ENCODE results near the gene SHKBP1. TPM values are rescaled to one million over a fixed set of nuclear protein-coding genes. Genes with fewer than 3 reads are reported as not detected.

SHKBP1 gene
- total and polyA plus RNA-seq, 10 of the 15 experiments (the other 5 are each of a cell fraction or from before 2014, with no cell fraction given), result 2.3 to 123 (median 67.0) TPM

GRCh38 chr19:40570313-40571004, 6.2 kb upstream of the SHKBP1 start (continued):
- peak; percentile 69 for TF ChIP-seq NRF1 (conservative IDR thresholded peaks at IDR 0.05; ENCODE audit: low read depth, low read length)
- TF ChIP-seq EZH2 (IDR thresholded peaks at IDR 0.05; ENCODE audit: borderline replicate concordance, control insufficient read depth, low read depth, low read length), result no peak
- TF ChIP-seq IKZF1 (conservative IDR thresholded peaks at IDR 0.05), result peak; percentile 64
- TF ChIP-seq PAX5 (IDR thresholded peaks at IDR 0.05; ENCODE audit: borderline replicate concordance, low read depth, low read length), result no peak; the same call in 1 of the 2 replicates
- TF ChIP-seq BACH1 (IDR thresholded peaks at IDR 0.05; ENCODE audit: borderline replicate concordance), result peak; percentile 66; the same call in 1 of the 2 replicates
- TF ChIP-seq MEF2B (IDR thresholded peaks at IDR 0.05; ENCODE audit: partially characterized antibody, poor library complexity, severe bottlenecking), result peak; percentile 20
- no peak for TF ChIP-seq POU2F2 (IDR thresholded peaks at IDR 0.05; ENCODE audit: borderline replicate concordance, low read depth, low read length)
- TF ChIP-seq MAX (IDR thresholded peaks at IDR 0.05; ENCODE audit: low read depth, low read length), result peak; percentile 27; the same call in 1 of the 2 replicates
- no peak for TF ChIP-seq SMAD5 (IDR thresholded peaks at IDR 0.05; ENCODE audit: low read depth)
- TF ChIP-seq HDAC6 (IDR thresholded peaks at IDR 0.05; ENCODE audit: unreplicated experiment), result no peak
- TF ChIP-seq RUNX3 (IDR thresholded peaks at IDR 0.05; ENCODE audit: low read length), result peak; percentile 86
- TF ChIP-seq RAD21 (IDR thresholded peaks at IDR 0.05; ENCODE audit: insufficient read depth, low read depth, low read length), result peak; percentile 35; the same call in 1 of the 2 replicates
- no peak for TF ChIP-seq CHD4 (IDR thresholded peaks at IDR 0.05)
- TF ChIP-seq ETV6 (conservative IDR thresholded peaks at IDR 0.05 in 1 of 2, IDR thresholded peaks at IDR 0.05 in 1 of 2; ENCODE audit: borderline replicate concordance in 1 of 2, low read depth in 1 of 2), result no peak
- peak; percentile 47; the same call in 1 of the 2 replicates for TF ChIP-seq POLR2A (IDR thresholded peaks at IDR 0.05; ENCODE audit: low read depth, low read length)
- TF ChIP-seq PAX8 (IDR thresholded peaks at IDR 0.05), result no peak
- 0 out of 2 replicates have a peak, but pooled peaks have one; percentile 8 for TF ChIP-seq CREM (IDR thresholded peaks at IDR 0.05; ENCODE audit: low read depth)
- no peak for TF ChIP-seq ASH2L (IDR thresholded peaks at IDR 0.05; ENCODE audit: borderline replicate concordance, low read depth)
- peak; percentile 60; the same call in 1 of the 2 replicates for TF ChIP-seq RB1 (IDR thresholded peaks at IDR 0.05; ENCODE audit: borderline replicate concordance)
- peak; percentile 43 to 52 (median 47); a peak in 5 of 6 replicates for TF ChIP-seq CTCF (IDR thresholded peaks at IDR 0.05 in 2 of 3, conservative IDR thresholded peaks at IDR 0.05 in 1 of 3; ENCODE audit: control insufficient read depth in 2 of 3, extremely low read depth in 1 of 3, insufficient read depth in 1 of 3, low read depth in 3 of 3, low read length in 3 of 3)
- no peak for TF ChIP-seq MTA2 (IDR thresholded peaks at IDR 0.05; ENCODE audit: low read depth)
- peak; percentile 75 for TF ChIP-seq LARP7 (IDR thresholded peaks at IDR 0.05)
- TF ChIP-seq NFYB (IDR thresholded peaks at IDR 0.05; ENCODE audit: insufficient read depth, low read depth, low read length), result no peak; the same call in 1 of the 2 replicates
- peak; percentile 43 for TF ChIP-seq KLF5 (IDR thresholded peaks at IDR 0.05; ENCODE audit: partially characterized antibody)
- peak; percentile 65 for TF ChIP-seq RELA (IDR thresholded peaks at IDR 0.05; ENCODE audit: borderline replicate concordance, partially characterized antibody)
